Endodermal cell (in vitro differentiated cells): ENCODE data around the gene UVRAG. TPM values are rescaled to one million over a fixed set of nuclear protein-coding genes. Genes with fewer than 3 reads are reported as not detected.

Source experiments
- DNase-seq: peaks from one replicate; pipeline ENCODE4 v3.0.0-alpha.2; 2017
- H3K27ac ChIP-seq: 2 replicates; pipeline ENCODE4 v1.5.1; 2013; ENCODE audit warnings: mild to moderate bottlenecking, low read depth, low read length, moderate library complexity
- H3K27me3 ChIP-seq: 2 replicates; pipeline ENCODE4 v1.6.1; 2013; ENCODE audit warnings: mild to moderate bottlenecking, low read length, moderate library complexity; ENCODE audit not compliant: insufficient read depth, control insufficient read depth, poor library complexity, severe bottlenecking
- H3K36me3 ChIP-seq: 2 replicates; pipeline ENCODE4 v1.7.0; 2013; ENCODE audit warnings: mild to moderate bottlenecking, low read length, moderate library complexity; ENCODE audit not compliant: control insufficient read depth, insufficient read depth
- H3K4me1 ChIP-seq: one replicate; pipeline ENCODE4 v1.7.0; 2013; ENCODE audit warnings: low read length; ENCODE audit not compliant: control insufficient read depth, insufficient read depth
- H3K4me3 ChIP-seq: 2 replicates; pipeline ENCODE4 v1.5.1; 2013; ENCODE audit warnings: mild to moderate bottlenecking, low read length, moderate library complexity
- H3K9ac ChIP-seq: 2 replicates; pipeline ENCODE4 v1.6.1; 2013; ENCODE audit warnings: mild to moderate bottlenecking, low read length, moderate library complexity; ENCODE audit not compliant: poor library complexity, severe bottlenecking; ENCODE audit errors: extremely low read depth
- H3K9me3 ChIP-seq: 2 replicates; pipeline ENCODE4 v1.6.1; 2013; ENCODE audit warnings: mild to moderate bottlenecking, low read length, moderate library complexity; ENCODE audit not compliant: control insufficient read depth
- H3K27ac Mint-ChIP-seq: 2 replicates; pipeline ENCODE4 v1.8.0; 2020; ENCODE audit warnings: mixed read lengths
- H3K27me3 Mint-ChIP-seq: 2 replicates; pipeline ENCODE4 v1.8.0; 2021; ENCODE audit warnings: mild to moderate bottlenecking, mixed read lengths; ENCODE audit not compliant: insufficient read depth
- H3K36me3 Mint-ChIP-seq: 2 replicates; pipeline ENCODE4 v1.8.0; 2020; ENCODE audit warnings: low read depth, mixed read lengths
- H3K4me1 Mint-ChIP-seq: 2 replicates; pipeline ENCODE4 v1.8.0; 2020; ENCODE audit warnings: mixed read lengths
- H3K4me3 Mint-ChIP-seq: 2 replicates; pipeline ENCODE4 v1.8.0; 2020; ENCODE audit warnings: mild to moderate bottlenecking, moderate library complexity, mixed read lengths
- H3K9me3 Mint-ChIP-seq: 2 replicates; pipeline ENCODE4 v1.8.0; 2020; ENCODE audit warnings: mild to moderate bottlenecking, mixed read lengths
- CTCF ChIP-seq: fragments of 200-600 bp; sonication (generic); conservative IDR thresholded peaks from 2 replicates; pipeline ENCODE4 v1.5.0; 2021; ENCODE audit warnings: antibody characterized with exemption, mild to moderate bottlenecking
- WGBS, 2 experiments: methylation state at CpG; one replicate each; pipeline versions ENCODE4 v1.1.5 to v1.1.7; 2013; ENCODE audit warnings: missing lambda C conversion rate in 2 of 2, mixed read lengths in 1 of 2; ENCODE audit not compliant: insufficient coverage in 1 of 2, insufficient read length in 1 of 2; 5-methylcytosine and 5-hydroxymethylcytosine counted together
- total RNA-seq, 2 donors: library from RNA; stranded (reverse); fragmentation: NEBNext Ultra II Directional in 1 of 2; extraction: Animal tissue kit (Norgen Biotek cat#: 25700) in 1 of 2; gene quantifications; 2 replicates in 1 of 2; 3 replicates in 1 of 2; pipeline ENCODE4 v1.2.1, GENCODE V29; 2021

Gene UVRAG
- total RNA-seq, 2 donors from 2014 or later, result 19.7 to 34.9 TPM

GRCh38 chr11:75899806-75900205, 84.8 kb downstream of the UVRAG start:
- no peak for TF ChIP-seq CTCF
- no peak for DNase-seq
- H3K27me3 Mint-ChIP-seq, result no peaks in the 10 kb centered on the region
- Histone ChIP-seq H3K9me3 (no peaks in the 10 kb centered on the region), H3K27ac (no peak overlapping the region), H3K36me3 (no peaks in the 10 kb centered on the region), H3K4me1 (no peaks in the 10 kb centered on the region), H3K4me3 (no peak overlapping the region), H3K27me3 (no peaks in the 10 kb centered on the region), H3K9ac (no peak overlapping the region)
- H3K4me1 Mint-ChIP-seq, result no peaks in the 10 kb centered on the region
- no peaks in the 10 kb centered on the region for H3K36me3 Mint-ChIP-seq
- 85 to 100% methylated on average over 1 to 2 of the region's 2 CpGs for WGBS, 2 experiments
- H3K9me3 Mint-ChIP-seq, result no peaks in the 10 kb centered on the region
- no peak overlapping the region for H3K27ac Mint-ChIP-seq
- H3K4me3 Mint-ChIP-seq, result no peak overlapping the region

GRCh38 chr11:75900848-75901247, 85.8 kb downstream of the UVRAG start:
- no peak overlapping the region for H3K27ac Mint-ChIP-seq

GRCh38 chr11:75902631-75903030, 87.6 kb downstream of the UVRAG start:
- no peaks in the 10 kb centered on the region for H3K9me3 Mint-ChIP-seq
- no peak for TF ChIP-seq CTCF
- H3K27me3 Mint-ChIP-seq, result no peaks in the 10 kb centered on the region
- Histone ChIP-seq H3K36me3 (peaks cover 3% of the 10 kb centered on the region), H3K27ac (no peak overlapping the region), H3K9me3 (no peaks in the 10 kb centered on the region), H3K9ac (no peak overlapping the region), H3K4me3 (no peak overlapping the region), H3K27me3 (no peaks in the 10 kb centered on the region), H3K4me1 (no peaks in the 10 kb centered on the region)
- H3K4me1 Mint-ChIP-seq, result no peaks in the 10 kb centered on the region
- DNase-seq, result no peak
- H3K36me3 Mint-ChIP-seq, result no peaks in the 10 kb centered on the region
- H3K27ac Mint-ChIP-seq, result no peak overlapping the region
- 90% methylated on average over 2 of the region's 2 CpGs; no CpG with 5 or more reads in 1 of the 2 experiments for WGBS, 2 experiments
- no peak overlapping the region for H3K4me3 Mint-ChIP-seq

More at GRCh38 chr11:75900848-75901247, 85.8 kb downstream of the UVRAG start:
- Histone ChIP-seq H3K27me3 (no peaks in the 10 kb centered on the region), H3K9ac (no peak overlapping the region), H3K27ac (no peak overlapping the region), H3K4me1 (no peaks in the 10 kb centered on the region), H3K4me3 (no peak overlapping the region), H3K9me3 (no peaks in the 10 kb centered on the region), H3K36me3 (peaks cover 3% of the 10 kb centered on the region)
- WGBS, 2 experiments, result 98 to 100% methylated on average over 3 of the region's 3 CpGs
- no peaks in the 10 kb centered on the region for H3K27me3 Mint-ChIP-seq
- no peak for TF ChIP-seq CTCF
- no peak for DNase-seq
- no peaks in the 10 kb centered on the region for H3K9me3 Mint-ChIP-seq
- H3K4me3 Mint-ChIP-seq, result no peak overlapping the region
- H3K36me3 Mint-ChIP-seq, result no peaks in the 10 kb centered on the region
- no peaks in the 10 kb centered on the region for H3K4me1 Mint-ChIP-seq
